Stimulated activated CD4-positive, alpha-beta T cell treated with anti-CD3 and anti-CD28 coated beads, TNF-alpha, amount 100 ng/mL, for 1 hour (primary cell): Measurements from ENCODE around the gene MED8.

ENCODE experiments used
- DNase-seq, 3 donors: peaks; one replicate each; pipeline ENCODE4 v3.0.0-alpha.2; 2020; ENCODE audit warnings: low read depth in 3 of 3, low spot score in 1 of 3

Gene MED8

GRCh38 chr1:43339584-43340232, 49.9 kb downstream of the MED8 start:
- no peak for DNase-seq

- no peak for DNase-seq
These were observed 51.6 kb downstream of the MED8 start for GRCh38 chr1:43338001-43338400.

DNA sequence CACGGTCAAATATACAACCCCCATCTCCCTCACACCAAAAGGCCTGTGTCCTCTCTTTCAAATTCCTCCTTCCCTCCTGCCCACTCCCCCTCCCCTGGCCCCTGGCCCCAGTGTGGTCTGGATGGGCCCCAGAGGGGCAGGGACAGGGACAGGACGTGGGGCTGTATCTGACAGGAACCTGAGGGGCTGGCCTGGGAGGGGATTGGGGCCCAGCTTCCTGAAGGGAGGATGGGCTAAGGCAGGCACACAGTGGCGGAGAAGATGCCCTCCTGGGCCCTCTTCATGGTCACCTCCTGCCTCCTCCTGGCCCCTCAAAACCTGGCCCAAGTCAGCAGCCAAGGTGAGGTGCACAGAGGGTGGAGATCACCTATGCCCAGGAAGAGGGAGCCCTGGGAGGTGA, 52.0 kb downstream of the MED8 start, which contains the start of gene MPL:
MPL (plus strand) TSS at position 231 of the 400 bp plus-strand sequence; CDS start at position 262, 31 bp downstream.
- DNase-seq = no peak

DNA sequence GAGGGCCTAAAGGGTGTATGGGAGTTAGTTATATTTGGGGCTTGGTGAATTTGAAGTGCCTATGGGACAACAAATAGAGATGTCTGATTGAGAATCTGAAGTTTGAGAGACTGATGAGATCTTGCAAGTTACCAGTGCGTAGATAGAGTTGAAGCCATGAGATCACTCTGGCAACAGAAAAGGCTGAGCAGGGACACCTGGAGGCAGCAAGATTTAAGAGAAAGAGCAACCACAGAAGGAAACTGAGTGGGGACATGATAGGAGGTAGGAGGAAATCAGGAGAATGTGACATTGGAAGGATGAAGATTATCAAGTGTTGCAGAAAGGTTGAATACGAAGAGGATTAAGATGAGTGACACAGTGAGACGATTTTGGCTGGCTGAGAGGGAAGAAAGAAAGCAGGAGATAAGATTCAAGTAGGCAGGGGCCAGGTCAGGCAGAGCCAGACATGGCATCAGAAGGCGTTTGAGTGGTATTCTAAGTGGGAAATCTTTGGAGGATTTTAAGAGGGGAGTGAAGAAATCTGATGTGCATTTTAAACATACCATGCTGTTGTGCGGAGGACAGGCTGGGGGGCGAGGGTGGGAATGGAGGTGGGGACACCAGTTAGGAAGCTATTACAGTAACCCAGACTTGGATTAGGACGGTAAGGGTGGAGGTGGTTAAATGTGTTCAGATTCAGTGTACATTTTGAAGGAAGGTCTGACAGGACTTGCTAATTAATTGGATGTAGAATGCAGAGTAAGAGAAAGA, 55.0 kb downstream of the MED8 start:
- DNase-seq = no peak
